ENCODE data around the gene CAPN9. TPM values are rescaled to one million over a fixed set of nuclear protein-coding genes. Genes with fewer than 3 reads are reported as not detected.

The CAPN9 gene
- total RNA-seq, 1 donor from 2014 or later = 0.19 TPM

- Mint-ChIP-seq H3K9me3 (peaks cover 11% of the 10 kb centered on the region), H3K27me3 (ENCODE audit: insufficient read depth, low read depth) (no peaks in the 10 kb centered on the region), H3K27ac (peak overlapping the region; percentile 29), H3K36me3 (peaks cover 4% of the 10 kb centered on the region), H3K4me3 (no peak overlapping the region), H3K4me1 (peaks cover 20% of the 10 kb centered on the region)
- H3K9ac ChIP-seq = no peak overlapping the region
- peaks cover 3% of the 10 kb centered on the region for H4K20me1 ChIP-seq (ENCODE audit: low read depth)
- H3K27ac ChIP-seq = no peak overlapping the region
- no peaks in the 10 kb centered on the region for H3K27me3 ChIP-seq
- no peaks in the 10 kb centered on the region for H3K36me3 ChIP-seq
- H3K9me3 ChIP-seq (ENCODE audit: low read depth) = no peaks in the 10 kb centered on the region
- TF ChIP-seq EZH2 (IDR thresholded peaks at IDR 0.05) = no peak
- TF ChIP-seq EZH2phosphoT487 (IDR thresholded peaks at IDR 0.05) = no peak
- no peak for TF ChIP-seq CTCF (IDR thresholded peaks at IDR 0.05)
- H3K4me3 ChIP-seq = no peak overlapping the region
- H3K4me2 ChIP-seq = no peak overlapping the region
- peaks cover 7% of the 10 kb centered on the region for H3F3A ChIP-seq (ENCODE audit: low read depth)
- H3K4me1 ChIP-seq = peaks cover 21% of the 10 kb centered on the region
- no peak overlapping the region for H2AFZ ChIP-seq (replicated peaks)
- no peaks in the 10 kb centered on the region for H3K79me2 ChIP-seq (ENCODE audit: low read depth)
- no peak for DNase-seq (ENCODE audit: low spot score)
Observed at GRCh38 chr1:230831771-230832170, 84.6 kb downstream of the CAPN9 start.

- Mint-ChIP-seq H3K4me3 (no peak overlapping the region), H3K4me1 (peaks cover 14% of the 10 kb centered on the region), H3K9me3 (peaks cover 11% of the 10 kb centered on the region), H3K27ac (no peak overlapping the region), H3K27me3 (ENCODE audit: insufficient read depth, low read depth) (no peaks in the 10 kb centered on the region), H3K36me3 (peaks cover 5% of the 10 kb centered on the region)
- Histone ChIP-seq H3K4me3 (no peak overlapping the region), H3K27ac (no peak overlapping the region), H3K4me2 (no peak overlapping the region), H3K9ac (no peak overlapping the region), H3K79me2 (ENCODE audit: low read depth) (no peaks in the 10 kb centered on the region), H3K27me3 (no peaks in the 10 kb centered on the region), H3K4me1 (peaks cover 25% of the 10 kb centered on the region), H3F3A (ENCODE audit: low read depth) (peaks cover 13% of the 10 kb centered on the region), H3K36me3 (no peaks in the 10 kb centered on the region), H4K20me1 (ENCODE audit: low read depth) (peaks cover 3% of the 10 kb centered on the region), H2AFZ (replicated peaks) (no peak overlapping the region), H3K9me3 (ENCODE audit: low read depth) (no peaks in the 10 kb centered on the region)
- TF ChIP-seq EZH2 (IDR thresholded peaks at IDR 0.05) = no peak
- no peak for TF ChIP-seq CTCF (IDR thresholded peaks at IDR 0.05)
- TF ChIP-seq EZH2phosphoT487 (IDR thresholded peaks at IDR 0.05) = no peak
- DNase-seq (ENCODE audit: low spot score) = no peak
Observed at GRCh38 chr1:230832476-230832875, 85.3 kb downstream of the CAPN9 start.

- no peak overlapping the region for H3K9ac ChIP-seq
- no peak for TF ChIP-seq CTCF (IDR thresholded peaks at IDR 0.05)
- TF ChIP-seq EZH2 (IDR thresholded peaks at IDR 0.05) = no peak
- no peak for TF ChIP-seq EZH2phosphoT487 (IDR thresholded peaks at IDR 0.05)
- Mint-ChIP-seq H3K9me3 (peaks cover 11% of the 10 kb centered on the region), H3K36me3 (peaks cover 13% of the 10 kb centered on the region), H3K4me3 (no peak overlapping the region), H3K4me1 (peaks cover 5% of the 10 kb centered on the region), H3K27me3 (ENCODE audit: insufficient read depth, low read depth) (no peaks in the 10 kb centered on the region), H3K27ac (no peak overlapping the region)
- H3K4me3 ChIP-seq = no peak overlapping the region
- DNase-seq (ENCODE audit: low spot score) = no peak
- H3K36me3 ChIP-seq = no peaks in the 10 kb centered on the region
- H2AFZ ChIP-seq (replicated peaks) = no peak overlapping the region
- no peaks in the 10 kb centered on the region for H3K27me3 ChIP-seq
- H3K27ac ChIP-seq = no peak overlapping the region
- H3K4me1 ChIP-seq = peaks cover 14% of the 10 kb centered on the region
- no peaks in the 10 kb centered on the region for H3K9me3 ChIP-seq (ENCODE audit: low read depth)
- no peaks in the 10 kb centered on the region for H3K79me2 ChIP-seq (ENCODE audit: low read depth)
- peaks cover 9% of the 10 kb centered on the region for H3F3A ChIP-seq (ENCODE audit: low read depth)
- H4K20me1 ChIP-seq (ENCODE audit: low read depth) = peaks cover 3% of the 10 kb centered on the region
- no peak overlapping the region for H3K4me2 ChIP-seq
Observed at GRCh38 chr1:230833511-230833910, 86.3 kb downstream of the CAPN9 start.

Data from neural progenitor cell (in vitro differentiated cells).